T-helper 2 cell treated with Interferon-gamma antibody and Interleukin-4, amounts not matched to agents 5 μg/mL and 100 μg/mL, for 36 hours (primary cell): ENCODE measurements around the gene TBL1Y.

Experiments used
- DNase-seq: peaks from one replicate; pipeline ENCODE4 v3.0.0; 2021; ENCODE audit warnings: low spot score
- H3K27ac Mint-ChIP-seq: one replicate; pipeline ENCODE4 v1.8.0; 2021; ENCODE audit warnings: mild to moderate bottlenecking, mixed read lengths
- H3K27me3 Mint-ChIP-seq: one replicate; pipeline ENCODE4 v1.8.0; 2021; ENCODE audit warnings: low read depth, mixed read lengths
- H3K36me3 Mint-ChIP-seq: one replicate; pipeline ENCODE4 v1.8.0; 2021; ENCODE audit warnings: low read depth, mixed read lengths
- H3K4me1 Mint-ChIP-seq: one replicate; pipeline ENCODE4 v1.8.0; 2021; ENCODE audit warnings: low read depth, mixed read lengths
- H3K4me3 Mint-ChIP-seq: one replicate; pipeline ENCODE4 v1.8.0; 2022; ENCODE audit warnings: mild to moderate bottlenecking, moderate library complexity, mixed read lengths
- H3K9me3 Mint-ChIP-seq: one replicate; pipeline ENCODE4 v1.8.0; 2021; ENCODE audit warnings: mixed read lengths

The TBL1Y gene

GRCh38 chrY:6935497-6935896 lies 25.0 kb downstream of the TBL1Y start:
- Mint-ChIP-seq H3K4me3 (no peak overlapping the region), H3K27me3 (no peaks in the 10 kb centered on the region), H3K27ac (no peak overlapping the region), H3K9me3 (no peaks in the 10 kb centered on the region), H3K36me3 (no peaks in the 10 kb centered on the region), H3K4me1 (no peaks in the 10 kb centered on the region)
- DNase-seq: no peak

- Mint-ChIP-seq H3K4me1 (no peaks in the 10 kb centered on the region), H3K27ac (no peak overlapping the region), H3K27me3 (peaks cover 5% of the 10 kb centered on the region), H3K36me3 (no peaks in the 10 kb centered on the region), H3K4me3 (no peak overlapping the region), H3K9me3 (no peaks in the 10 kb centered on the region)
- DNase-seq: no peak
Observed at GRCh38 chrY:6947695-6948094, 37.2 kb downstream of the TBL1Y start.

- Mint-ChIP-seq H3K27me3 (peaks cover 5% of the 10 kb centered on the region), H3K36me3 (no peaks in the 10 kb centered on the region), H3K9me3 (no peaks in the 10 kb centered on the region), H3K27ac (no peak overlapping the region), H3K4me1 (no peaks in the 10 kb centered on the region), H3K4me3 (no peak overlapping the region)
- DNase-seq: no peak
Observed at GRCh38 chrY:6948378-6948777, 37.9 kb downstream of the TBL1Y start.

- Mint-ChIP-seq H3K27me3 (peaks cover 5% of the 10 kb centered on the region), H3K9me3 (no peaks in the 10 kb centered on the region), H3K27ac (no peak overlapping the region), H3K4me3 (no peak overlapping the region), H3K36me3 (no peaks in the 10 kb centered on the region), H3K4me1 (no peaks in the 10 kb centered on the region)
- no peak for DNase-seq
Observed at GRCh38 chrY:6949947-6950346, 39.5 kb downstream of the TBL1Y start.

GRCh38 chrY:6964732-6965131 lies 54.2 kb downstream of the TBL1Y start:
- peaks cover 6% of the 10 kb centered on the region for H3K27me3 Mint-ChIP-seq
- H3K4me3 Mint-ChIP-seq: no peak overlapping the region
- peak; percentile 3 for DNase-seq
- no peak overlapping the region for H3K27ac Mint-ChIP-seq
- peaks cover 3% of the 10 kb centered on the region for H3K4me1 Mint-ChIP-seq
- no peaks in the 10 kb centered on the region for H3K9me3 Mint-ChIP-seq
- no peaks in the 10 kb centered on the region for H3K36me3 Mint-ChIP-seq

GRCh38 chrY:6966521-6966920 lies 56.0 kb downstream of the TBL1Y start:
- Mint-ChIP-seq H3K4me1 (peaks cover 3% of the 10 kb centered on the region), H3K27ac (no peak overlapping the region), H3K9me3 (no peaks in the 10 kb centered on the region), H3K27me3 (peaks cover 6% of the 10 kb centered on the region), H3K36me3 (no peaks in the 10 kb centered on the region), H3K4me3 (no peak overlapping the region)
- no peak for DNase-seq

- Mint-ChIP-seq H3K27me3 (peaks cover 6% of the 10 kb centered on the region), H3K27ac (no peak overlapping the region), H3K4me3 (no peak overlapping the region), H3K9me3 (no peaks in the 10 kb centered on the region), H3K36me3 (no peaks in the 10 kb centered on the region), H3K4me1 (peaks cover 3% of the 10 kb centered on the region)
- no peak for DNase-seq
Observed at GRCh38 chrY:6967736-6968135, 57.2 kb downstream of the TBL1Y start.

- H3K4me3 Mint-ChIP-seq: no peak overlapping the region
- H3K9me3 Mint-ChIP-seq: no peaks in the 10 kb centered on the region
- no peak for DNase-seq
- H3K27ac Mint-ChIP-seq: no peak overlapping the region
- no peaks in the 10 kb centered on the region for H3K36me3 Mint-ChIP-seq
- peaks cover 6% of the 10 kb centered on the region for H3K27me3 Mint-ChIP-seq
- peaks cover 3% of the 10 kb centered on the region for H3K4me1 Mint-ChIP-seq
Observed at GRCh38 chrY:6968191-6968590, 57.7 kb downstream of the TBL1Y start.

GRCh38 chrY:6972271-6972887 lies 61.9 kb downstream of the TBL1Y start:
- H3K9me3 Mint-ChIP-seq: no peaks in the 10 kb centered on the region
- no peaks in the 10 kb centered on the region for H3K4me1 Mint-ChIP-seq
- no peak for DNase-seq
- no peaks in the 10 kb centered on the region for H3K27me3 Mint-ChIP-seq
- no peak overlapping the region for H3K27ac Mint-ChIP-seq
- H3K36me3 Mint-ChIP-seq: no peaks in the 10 kb centered on the region
- no peak overlapping the region for H3K4me3 Mint-ChIP-seq

GRCh38 chrY:6974971-6975370 lies 64.5 kb downstream of the TBL1Y start:
- H3K27me3 Mint-ChIP-seq: no peaks in the 10 kb centered on the region
- no peaks in the 10 kb centered on the region for H3K36me3 Mint-ChIP-seq
- no peak overlapping the region for H3K27ac Mint-ChIP-seq
- no peak overlapping the region for H3K4me3 Mint-ChIP-seq
- H3K4me1 Mint-ChIP-seq: no peaks in the 10 kb centered on the region
- DNase-seq: no peak
- H3K9me3 Mint-ChIP-seq: no peaks in the 10 kb centered on the region

GRCh38 chrY:6977783-6978182 lies 67.3 kb downstream of the TBL1Y start:
- no peak for DNase-seq
- Mint-ChIP-seq H3K4me1 (no peaks in the 10 kb centered on the region), H3K27ac (no peak overlapping the region), H3K27me3 (no peaks in the 10 kb centered on the region), H3K4me3 (no peak overlapping the region), H3K9me3 (no peaks in the 10 kb centered on the region), H3K36me3 (no peaks in the 10 kb centered on the region)

- no peaks in the 10 kb centered on the region for H3K4me1 Mint-ChIP-seq
- DNase-seq: no peak
- no peaks in the 10 kb centered on the region for H3K36me3 Mint-ChIP-seq
- no peaks in the 10 kb centered on the region for H3K9me3 Mint-ChIP-seq
- no peak overlapping the region for H3K4me3 Mint-ChIP-seq
- no peaks in the 10 kb centered on the region for H3K27me3 Mint-ChIP-seq
- no peak overlapping the region for H3K27ac Mint-ChIP-seq
Observed at GRCh38 chrY:6983221-6983620, 72.7 kb downstream of the TBL1Y start.

GRCh38 chrY:6987811-6988210 lies 77.3 kb downstream of the TBL1Y start:
- Mint-ChIP-seq H3K4me1 (no peaks in the 10 kb centered on the region), H3K27ac (no peak overlapping the region), H3K9me3 (no peaks in the 10 kb centered on the region), H3K27me3 (no peaks in the 10 kb centered on the region), H3K36me3 (no peaks in the 10 kb centered on the region), H3K4me3 (no peak overlapping the region)
- DNase-seq: no peak

- H3K4me1 Mint-ChIP-seq: no peaks in the 10 kb centered on the region
- no peak overlapping the region for H3K27ac Mint-ChIP-seq
- no peaks in the 10 kb centered on the region for H3K9me3 Mint-ChIP-seq
- H3K4me3 Mint-ChIP-seq: no peak overlapping the region
- DNase-seq: no peak
- H3K36me3 Mint-ChIP-seq: no peaks in the 10 kb centered on the region
- H3K27me3 Mint-ChIP-seq: no peaks in the 10 kb centered on the region
Observed at GRCh38 chrY:6989886-6990620, 79.6 kb downstream of the TBL1Y start.

- Mint-ChIP-seq H3K4me1 (no peaks in the 10 kb centered on the region), H3K27ac (no peak overlapping the region), H3K9me3 (no peaks in the 10 kb centered on the region), H3K36me3 (no peaks in the 10 kb centered on the region), H3K27me3 (no peaks in the 10 kb centered on the region), H3K4me3 (no peak overlapping the region)
- no peak for DNase-seq
Observed at GRCh38 chrY:6992041-6992440, 81.5 kb downstream of the TBL1Y start.
